Measurements from ENCODE around the gene RABEP2. TPM values are rescaled to one million over a fixed set of nuclear protein-coding genes. Genes with fewer than 3 reads are reported as not detected.

Gene RABEP2
- total RNA-seq, 1 experiment from 2014 or later = 17.5 TPM

DNA sequence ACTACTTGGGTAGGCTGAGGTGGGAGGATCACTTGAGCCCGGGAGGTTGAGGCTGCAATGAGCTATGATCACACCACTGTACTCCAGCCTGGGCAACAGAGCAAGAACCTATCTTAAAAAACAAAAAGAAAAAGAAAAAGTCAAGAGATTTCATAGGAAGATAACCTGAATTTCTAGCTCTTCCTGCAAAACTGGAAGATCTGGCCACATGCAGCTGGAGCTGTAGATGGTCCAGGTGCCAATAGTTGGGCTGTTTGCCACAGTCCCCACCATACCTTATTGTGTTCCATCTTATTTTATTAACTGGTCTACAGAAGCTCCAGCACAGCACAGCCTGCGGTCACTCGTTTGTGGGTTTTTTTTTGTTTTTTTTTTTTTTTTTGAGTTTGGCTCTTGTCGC lies 31.7 kb downstream of the RABEP2 start:
- Mint-ChIP-seq H3K27ac (no peak overlapping the region), H3K27me3 (ENCODE audit: low read depth) (no peaks in the 10 kb centered on the region), H3K4me1 (no peaks in the 10 kb centered on the region), H3K4me3 (no peak overlapping the region), H3K36me3 (ENCODE audit: insufficient read depth in 1 of 3, low read depth in 3 of 3) (peaks cover 0 to 2% (median 0%) of the 10 kb centered on the region in 3 experiments; a peak in 1 of 7 replicates), H3K9me3 (no peaks in the 10 kb centered on the region)
- H3K27ac ChIP-seq (ENCODE audit: insufficient read length, low read depth, low read length) = no peak overlapping the region
- no peak overlapping the region for H4K5ac ChIP-seq (ENCODE audit: insufficient read length, low read depth, low read length)
- H2BK120ac ChIP-seq (ENCODE audit: low read depth, low read length, poor library complexity, severe bottlenecking) = no peak overlapping the region
- H2BK12ac ChIP-seq (ENCODE audit: insufficient read length, low read depth, low read length) = no peak overlapping the region
- H3K23ac ChIP-seq (ENCODE audit: insufficient read length, low read depth, low read length) = no peak overlapping the region
- H4K20me1 ChIP-seq (ENCODE audit: control insufficient read depth, insufficient read depth, insufficient read length) = no peaks in the 10 kb centered on the region
- H3K56ac ChIP-seq (ENCODE audit: insufficient read length, low read depth, low read length) = no peak overlapping the region
- no peak overlapping the region for H3K4ac ChIP-seq (ENCODE audit: low read depth, low read length)
- H2AK5ac ChIP-seq (ENCODE audit: insufficient read length, low read length) = no peak overlapping the region
- H3K9me3 ChIP-seq (ENCODE audit: control insufficient read depth, low read depth, low read length) = no peaks in the 10 kb centered on the region
- no peak overlapping the region for H3K14ac ChIP-seq (ENCODE audit: insufficient read depth, low read length)
- H3T11ph ChIP-seq (ENCODE audit: low read length) = no peak overlapping the region
- H2AFZ ChIP-seq (ENCODE audit: low read length) = no peak overlapping the region
- H4K91ac ChIP-seq (ENCODE audit: insufficient read length, low read depth, low read length) = no peak overlapping the region
- H3K4me1 ChIP-seq (ENCODE audit: insufficient read depth, low read length) = no peaks in the 10 kb centered on the region
- H3K79me2 ChIP-seq (ENCODE audit: insufficient read depth, low read length) = no peaks in the 10 kb centered on the region
- TF ChIP-seq, protein P1, sequence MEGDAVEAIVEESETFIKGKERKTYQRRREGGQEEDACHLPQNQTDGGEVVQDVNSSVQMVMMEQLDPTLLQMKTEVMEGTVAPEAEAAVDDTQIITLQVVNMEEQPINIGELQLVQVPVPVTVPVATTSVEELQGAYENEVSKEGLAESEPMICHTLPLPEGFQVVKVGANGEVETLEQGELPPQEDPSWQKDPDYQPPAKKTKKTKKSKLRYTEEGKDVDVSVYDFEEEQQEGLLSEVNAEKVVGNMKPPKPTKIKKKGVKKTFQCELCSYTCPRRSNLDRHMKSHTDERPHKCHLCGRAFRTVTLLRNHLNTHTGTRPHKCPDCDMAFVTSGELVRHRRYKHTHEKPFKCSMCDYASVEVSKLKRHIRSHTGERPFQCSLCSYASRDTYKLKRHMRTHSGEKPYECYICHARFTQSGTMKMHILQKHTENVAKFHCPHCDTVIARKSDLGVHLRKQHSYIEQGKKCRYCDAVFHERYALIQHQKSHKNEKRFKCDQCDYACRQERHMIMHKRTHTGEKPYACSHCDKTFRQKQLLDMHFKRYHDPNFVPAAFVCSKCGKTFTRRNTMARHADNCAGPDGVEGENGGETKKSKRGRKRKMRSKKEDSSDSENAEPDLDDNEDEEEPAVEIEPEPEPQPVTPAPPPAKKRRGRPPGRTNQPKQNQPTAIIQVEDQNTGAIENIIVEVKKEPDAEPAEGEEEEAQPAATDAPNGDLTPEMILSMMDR (conservative IDR thresholded peaks at IDR 0.05) = no peak
- no peak overlapping the region for H2BK5ac ChIP-seq (ENCODE audit: insufficient read length, low read length)
- H2BK20ac ChIP-seq (ENCODE audit: low read depth, low read length, poor library complexity, severe bottlenecking) = no peak overlapping the region
- no CpG with 5 or more reads among the region's 4 CpGs for WGBS (ENCODE audit: extremely low coverage, insufficient read length, low lambda C conversion rate)
- no peaks in the 10 kb centered on the region for H3K27me3 ChIP-seq (ENCODE audit: insufficient read depth, low read length)
- no peaks in the 10 kb centered on the region for H3K23me2 ChIP-seq (ENCODE audit: insufficient read length, low read depth, low read length, poor library complexity, severe bottlenecking)
- H3K18ac ChIP-seq (ENCODE audit: insufficient read length, low read depth, low read length) = no peak overlapping the region
- H3K9ac ChIP-seq (ENCODE audit: extremely low read depth, insufficient read length, low read length) = no peak overlapping the region
- H3K79me1 ChIP-seq (ENCODE audit: insufficient read depth, low read depth, low read length, poor library complexity, severe bottlenecking) = no peaks in the 10 kb centered on the region
- H2BK15ac ChIP-seq (ENCODE audit: low read depth, low read length) = no peak overlapping the region
- H3K4me2 ChIP-seq (ENCODE audit: insufficient read depth, insufficient read length, low read length) = no peak overlapping the region
- DNase-seq = no peak
- no peak overlapping the region for H4K8ac ChIP-seq (replicated peaks; ENCODE audit: insufficient read length, low read depth, low read length)
